Activated naive CD8-positive, alpha-beta T cell treated with anti-CD3 and anti-CD28 coated beads, Interleukin-2, amount 10 ng/mL, durations not matched to agents 7 days and 5 days (primary cell): Measurements from ENCODE around the gene ATP10A. TPM values are rescaled to one million over a fixed set of nuclear protein-coding genes. Genes with fewer than 3 reads are reported as not detected.
"Not testable (repeated sequence)": the region's sequence is repeated elsewhere in the genome, so short reads cannot be mapped to it uniquely, and the experiment has no call there.

Experiments used
- ATAC-seq: fragments of 150-1000 bp; cut with Tn5 transposase; one replicate; pipeline ENCODE4 v1.10.0; 2021; ENCODE audit warnings: low read depth, moderate library complexity
- POLR2A ChIA-PET: fragments of 350-600 bp; sonication (Branson Sonifier 250); formaldehyde crosslinking; loops from one replicate; lab custom pipeline; 2021; ENCODE audit warnings: antibody characterized with exemption; lab: Charles Lee
- DNase-seq: peaks from one replicate; pipeline ENCODE4 v3.0.0; 2021
- H3K27ac Mint-ChIP-seq: one replicate; pipeline ENCODE4 v1.8.0; 2022; ENCODE audit warnings: mild to moderate bottlenecking, mixed read lengths
- H3K27me3 Mint-ChIP-seq: one replicate; pipeline ENCODE4 v1.8.0; 2022; ENCODE audit warnings: mild to moderate bottlenecking, moderate library complexity, mixed read lengths
- H3K36me3 Mint-ChIP-seq: one replicate; pipeline ENCODE4 v1.8.0; 2021; ENCODE audit warnings: mild to moderate bottlenecking, mixed read lengths
- H3K4me1 Mint-ChIP-seq: one replicate; pipeline ENCODE4 v1.8.0; 2021; ENCODE audit warnings: mixed read lengths
- H3K4me3 Mint-ChIP-seq: one replicate; pipeline ENCODE4 v1.8.0; 2022; ENCODE audit warnings: mild to moderate bottlenecking, moderate library complexity, mixed read lengths
- H3K9me3 Mint-ChIP-seq: one replicate; pipeline ENCODE4 v1.8.0; 2021; ENCODE audit warnings: mixed read lengths
- total RNA-seq, 2 experiments: library from RNA; stranded (reverse); gene quantifications; one replicate each; pipeline ENCODE4 v1.2.3, GENCODE V29; 2021

Gene ATP10A
- total RNA-seq, 2 experiments from 2014 or later, result 57.9 to 60.3 TPM

- H3K4me3 Mint-ChIP-seq, result peak overlapping the region; percentile 97
- ATAC-seq, result peak; percentile 44
- no peaks in the 10 kb centered on the region for H3K27me3 Mint-ChIP-seq
- H3K9me3 Mint-ChIP-seq, result no peaks in the 10 kb centered on the region
- peak overlapping the region; percentile 94 for H3K27ac Mint-ChIP-seq
- peaks cover 41% of the 10 kb centered on the region for H3K36me3 Mint-ChIP-seq
- peak; percentile 49 for DNase-seq
- peaks cover 42% of the 10 kb centered on the region for H3K4me1 Mint-ChIP-seq
- POLR2A ChIA-PET, result interaction anchor here (1.0 to 6.4 kb wide), 7 partner anchors 8 to 77 kb away, joined by 3 to 79 read pairs (median 11); no protein-coding TSS in a partner anchor
Measured at GRCh38 chr15:25860885-25861866, 2.0 kb downstream of the ATP10A start.

GRCh38 chr15:25859838-25860645 is 3.1 kb downstream of the ATP10A start:
- peak overlapping the region; percentile 97 for H3K4me3 Mint-ChIP-seq
- peaks cover 52% of the 10 kb centered on the region for H3K4me1 Mint-ChIP-seq
- DNase-seq (peak; percentile 47), ATAC-seq (peak; percentile 48)
- H3K27me3 Mint-ChIP-seq, result no peaks in the 10 kb centered on the region
- peaks cover 52% of the 10 kb centered on the region for H3K36me3 Mint-ChIP-seq
- POLR2A ChIA-PET, result interaction anchor here (1.0 to 6.4 kb wide), 3 partner anchors 9 to 48 kb away, joined by 6 to 79 read pairs (median 30); no protein-coding TSS in a partner anchor
- peak overlapping the region; percentile 94 for H3K27ac Mint-ChIP-seq
- H3K9me3 Mint-ChIP-seq, result no peaks in the 10 kb centered on the region

- peak overlapping the region; percentile 94 for H3K27ac Mint-ChIP-seq
- DNase-seq, result peak; percentile 50
- POLR2A ChIA-PET, result interaction anchor here (4.6 to 6.4 kb wide), 2 partner anchors 12 to 47 kb away, joined by 30 to 79 read pairs; no protein-coding TSS in a partner anchor
- no peak for ATAC-seq
- no peaks in the 10 kb centered on the region for H3K27me3 Mint-ChIP-seq
- H3K4me1 Mint-ChIP-seq, result peaks cover 54% of the 10 kb centered on the region
- H3K9me3 Mint-ChIP-seq, result no peaks in the 10 kb centered on the region
- peaks cover 60% of the 10 kb centered on the region for H3K36me3 Mint-ChIP-seq
- H3K4me3 Mint-ChIP-seq, result peak overlapping the region; percentile 97
Measured at GRCh38 chr15:25858952-25859760, 4.0 kb downstream of the ATP10A start.

- H3K9me3 Mint-ChIP-seq, DNase-seq, H3K27ac Mint-ChIP-seq, H3K27me3 Mint-ChIP-seq, POLR2A ChIA-PET, H3K4me3 Mint-ChIP-seq, ATAC-seq: not testable (repeated sequence)
- Mint-ChIP-seq H3K4me1 (peaks cover 77% of the 10 kb centered on the region), H3K36me3 (peaks cover 68% of the 10 kb centered on the region)
Measured at GRCh38 chr15:25856059-25856458, 7.1 kb downstream of the ATP10A start.

GRCh38 chr15:25852661-25853524 is 10.2 kb downstream of the ATP10A start:
- POLR2A ChIA-PET, result interaction anchor here (0.6 to 1.7 kb wide), 6 partner anchors 9 to 147 kb away, joined by 3 to 14 read pairs (median 4); partner anchors contain the start of gene ATP10A
- ATAC-seq (peak; percentile 23), DNase-seq (no peak)
- Mint-ChIP-seq H3K27me3 (no peaks in the 10 kb centered on the region), H3K27ac (peak overlapping the region; percentile 74), H3K36me3 (peaks cover 56% of the 10 kb centered on the region), H3K4me3 (peak overlapping the region; percentile 43), H3K9me3 (no peaks in the 10 kb centered on the region), H3K4me1 (peaks cover 80% of the 10 kb centered on the region)

- POLR2A ChIA-PET, result interaction anchor here (0.9 to 1.6 kb wide), 3 partner anchors 10 to 41 kb away, joined by 3 to 7 read pairs (median 3); partner anchors contain the start of gene ATP10A
- ATAC-seq, result no peak
- peak overlapping the region; percentile 74 for H3K27ac Mint-ChIP-seq
Measured at GRCh38 chr15:25852027-25852426, 11.1 kb downstream of the ATP10A start.

GRCh38 chr15:25850154-25851111 is 12.7 kb downstream of the ATP10A start:
- Mint-ChIP-seq H3K27ac (peak overlapping the region; percentile 99), H3K27me3 (no peaks in the 10 kb centered on the region), H3K36me3 (peaks cover 39% of the 10 kb centered on the region), H3K4me3 (peak overlapping the region; percentile 96), H3K4me1 (peaks cover 83% of the 10 kb centered on the region), H3K9me3 (no peaks in the 10 kb centered on the region)
- POLR2A ChIA-PET, result interaction anchor here (1.2 to 5.9 kb wide), 2 partner anchors 10 to 11 kb away, joined by 6 to 79 read pairs; partner anchors contain the start of gene ATP10A
- peak; percentile 64 for ATAC-seq
- peak; percentile 78 for DNase-seq

More at GRCh38 chr15:25852027-25852426, 11.1 kb downstream of the ATP10A start:
- Mint-ChIP-seq H3K4me3 (peak overlapping the region; percentile 43), H3K9me3 (no peaks in the 10 kb centered on the region), H3K27me3 (no peaks in the 10 kb centered on the region), H3K36me3 (peaks cover 49% of the 10 kb centered on the region), H3K4me1 (peaks cover 82% of the 10 kb centered on the region)
- DNase-seq, result no peak

GRCh38 chr15:25849157-25849921 is 13.8 kb downstream of the ATP10A start:
- Mint-ChIP-seq H3K36me3 (peaks cover 29% of the 10 kb centered on the region), H3K27me3 (no peaks in the 10 kb centered on the region), H3K4me1 (peaks cover 82% of the 10 kb centered on the region), H3K9me3 (no peaks in the 10 kb centered on the region), H3K4me3 (peak overlapping the region; percentile 96), H3K27ac (peak overlapping the region; percentile 99)
- POLR2A ChIA-PET, result interaction anchor here (5.9 kb wide), 1 partner anchor 12 kb away, joined by 79 read pairs; the partner anchor contains the start of gene ATP10A
- ATAC-seq, result no peak
- no peak for DNase-seq

- H3K36me3 Mint-ChIP-seq, result peaks cover 27% of the 10 kb centered on the region
- no peaks in the 10 kb centered on the region for H3K9me3 Mint-ChIP-seq
- H3K27me3 Mint-ChIP-seq, result no peaks in the 10 kb centered on the region
- H3K27ac Mint-ChIP-seq, result peak overlapping the region; percentile 99
- DNase-seq (no peak), ATAC-seq (no peak)
- POLR2A ChIA-PET, result interaction anchor here (5.9 kb wide), 1 partner anchor 12 kb away, joined by 79 read pairs; the partner anchor contains the start of gene ATP10A
- H3K4me3 Mint-ChIP-seq, result peak overlapping the region; percentile 96
- H3K4me1 Mint-ChIP-seq, result peaks cover 79% of the 10 kb centered on the region
Measured at GRCh38 chr15:25848784-25849156, 14.4 kb downstream of the ATP10A start.

GRCh38 chr15:25848325-25848724 is 14.8 kb downstream of the ATP10A start:
- H3K9me3 Mint-ChIP-seq, result no peaks in the 10 kb centered on the region
- peaks cover 31% of the 10 kb centered on the region for H3K36me3 Mint-ChIP-seq
- no peak for ATAC-seq
- H3K27ac Mint-ChIP-seq, result peak overlapping the region; percentile 22
- H3K27me3 Mint-ChIP-seq, result no peaks in the 10 kb centered on the region
- H3K4me1 Mint-ChIP-seq, result peaks cover 76% of the 10 kb centered on the region
- no peak for DNase-seq
- POLR2A ChIA-PET, result interaction anchor here (5.9 kb wide), 1 partner anchor 13 kb away, joined by 79 read pairs; the partner anchor contains the start of gene ATP10A
- H3K4me3 Mint-ChIP-seq, result no peak overlapping the region
